Hematopoietic multipotent progenitor cell treated with erythropoietin and hydrocortisone succinate and interleukin-3 and kit ligand, for 15 days (in vitro differentiated cells): ENCODE measurements around the gene FRMD1.

Experiments used
- DNase-seq: peaks from one replicate; pipeline ENCODE4 v3.0.0-alpha.2; 2015; ENCODE audit warnings: low spot score

The FRMD1 gene

GRCh38 chr6:168054765-168055560, 24.0 kb downstream of the FRMD1 start:
- DNase-seq: no peak

- DNase-seq: no peak
Observed at GRCh38 chr6:168053957-168054471, 25.0 kb downstream of the FRMD1 start.

GRCh38 chr6:168053086-168053956, 25.7 kb downstream of the FRMD1 start:
- no peak for DNase-seq

- no peak for DNase-seq
Observed at GRCh38 chr6:168052291-168052891, 26.6 kb downstream of the FRMD1 start.

- DNase-seq: no peak
Observed at GRCh38 chr6:168051648-168052047, 27.4 kb downstream of the FRMD1 start.

- DNase-seq: no peak
Observed at GRCh38 chr6:168050881-168051586, 28.0 kb downstream of the FRMD1 start.

- no peak for DNase-seq
Observed at GRCh38 chr6:168050225-168050880, 28.7 kb downstream of the FRMD1 start.

GRCh38 chr6:168049706-168050224, 29.2 kb downstream of the FRMD1 start:
- no peak for DNase-seq

GRCh38 chr6:168049277-168049676, 29.7 kb downstream of the FRMD1 start:
- no peak for DNase-seq

- no peak for DNase-seq
Observed at GRCh38 chr6:168048724-168049025, 30.3 kb downstream of the FRMD1 start.

- no peak for DNase-seq
Observed at GRCh38 chr6:168047841-168048723, 30.9 kb downstream of the FRMD1 start.

GRCh38 chr6:168046696-168047095, 32.3 kb downstream of the FRMD1 start:
- no peak for DNase-seq

GRCh38 chr6:168045706-168046620, 33.0 kb downstream of the FRMD1 start:
- DNase-seq: no peak

- no peak for DNase-seq
Observed at GRCh38 chr6:168045141-168045691, 33.8 kb downstream of the FRMD1 start.

- no peak for DNase-seq
Observed at GRCh38 chr6:168044521-168045130, 34.4 kb downstream of the FRMD1 start.

GRCh38 chr6:168043848-168044415, 35.1 kb downstream of the FRMD1 start:
- DNase-seq: no peak

GRCh38 chr6:168043193-168043847, 35.7 kb downstream of the FRMD1 start:
- no peak for DNase-seq
